IPS-20b (cell line): ENCODE data around the gene LRP1-AS.

Experiments
- H3K27ac ChIP-seq: one replicate; pipeline ENCODE4 v1.5.1; 2013; ENCODE audit warnings: low read length
- H3K27me3 ChIP-seq: 2 replicates; pipeline ENCODE4 v1.6.1; 2013; ENCODE audit warnings: mild to moderate bottlenecking, low read length, inconsistent platforms; ENCODE audit not compliant: insufficient read depth
- H3K36me3 ChIP-seq: 2 replicates; pipeline ENCODE4 v1.6.1; 2013; ENCODE audit warnings: low read depth, mild to moderate bottlenecking, inconsistent platforms, low read length, moderate library complexity; ENCODE audit not compliant: insufficient read depth
- H3K4me1 ChIP-seq: 2 replicates; pipeline ENCODE4 v1.6.1; 2013; ENCODE audit warnings: mild to moderate bottlenecking, control low read depth, inconsistent platforms, low read length, moderate library complexity; ENCODE audit not compliant: insufficient read depth
- H3K4me3 ChIP-seq: 2 replicates; pipeline ENCODE4 v1.5.1; 2013; ENCODE audit warnings: mild to moderate bottlenecking, low read length, inconsistent platforms
- H3K9ac ChIP-seq: 2 replicates; pipeline ENCODE4 v1.6.1; 2013; ENCODE audit warnings: low read depth, mild to moderate bottlenecking, inconsistent platforms, low read length, moderate library complexity
- H3K9me3 ChIP-seq: 2 replicates; pipeline ENCODE4 v1.6.1; 2013; ENCODE audit warnings: mild to moderate bottlenecking, low read depth, low read length, inconsistent platforms; ENCODE audit not compliant: insufficient read depth

Gene LRP1-AS

DNA sequence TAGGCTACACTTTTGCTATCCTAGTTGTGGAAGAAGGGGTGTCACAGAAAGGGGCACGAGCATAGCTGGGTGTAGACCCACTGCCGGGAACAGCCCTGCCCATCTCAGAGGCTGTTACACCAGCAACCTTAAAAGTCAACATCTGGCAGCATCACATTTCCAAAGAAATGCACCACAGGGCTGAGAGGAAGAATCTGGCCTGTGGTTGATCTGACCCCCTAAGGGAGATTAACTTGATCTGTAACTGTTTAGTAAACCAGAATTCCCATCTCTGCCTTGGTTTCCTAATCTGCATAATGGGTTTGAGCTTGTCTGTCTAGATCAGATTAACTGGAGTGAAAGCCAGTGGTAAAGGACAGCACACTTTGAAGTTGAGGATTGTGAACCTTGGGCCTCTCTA is 1.3 kb downstream of the LRP1-AS start:
- H3K36me3 ChIP-seq = peaks cover 97% of the 10 kb centered on the region

GRCh38 chr12:57145460-57146059 is 1.9 kb downstream of the LRP1-AS start:
- no peaks in the 10 kb centered on the region for H3K9me3 ChIP-seq
- no peak overlapping the region for H3K27ac ChIP-seq
- H3K4me3 ChIP-seq = no peak overlapping the region
- no peaks in the 10 kb centered on the region for H3K27me3 ChIP-seq
- H3K36me3 ChIP-seq = peaks cover 97% of the 10 kb centered on the region
- H3K9ac ChIP-seq = no peak overlapping the region
- peaks cover 3% of the 10 kb centered on the region; the same call in 1 of the 2 replicates for H3K4me1 ChIP-seq

More for the DNA sequence above, 1.3 kb downstream of the LRP1-AS start:
- Histone ChIP-seq H3K27ac (no peak overlapping the region), H3K9ac (no peak overlapping the region), H3K4me3 (no peak overlapping the region), H3K9me3 (no peaks in the 10 kb centered on the region), H3K27me3 (no peaks in the 10 kb centered on the region), H3K4me1 (peaks cover 3% of the 10 kb centered on the region; the same call in 1 of the 2 replicates)

DNA sequence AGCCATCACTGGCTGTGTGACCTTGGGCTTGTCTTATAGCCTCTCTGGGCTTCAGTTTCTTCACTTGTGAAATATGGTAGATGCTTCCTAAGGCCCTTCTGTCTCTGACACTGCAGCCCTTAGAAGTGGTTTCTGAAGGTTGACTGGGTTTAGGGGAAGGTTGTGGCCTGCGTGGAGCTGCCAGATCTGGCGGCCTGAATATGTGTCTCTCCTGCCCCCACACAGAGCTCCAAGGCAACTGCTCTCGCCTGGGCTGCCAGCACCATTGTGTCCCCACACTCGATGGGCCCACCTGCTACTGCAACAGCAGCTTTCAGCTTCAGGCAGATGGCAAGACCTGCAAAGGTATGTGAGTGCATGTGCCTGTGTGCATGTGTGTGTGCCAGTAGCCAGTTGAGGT is 4.0 kb downstream of the LRP1-AS start:
- Histone ChIP-seq H3K27ac (no peak overlapping the region), H3K36me3 (peaks cover 100% of the 10 kb centered on the region), H3K4me3 (no peak overlapping the region), H3K4me1 (peaks cover 3% of the 10 kb centered on the region; the same call in 1 of the 2 replicates), H3K9ac (no peak overlapping the region), H3K9me3 (no peaks in the 10 kb centered on the region), H3K27me3 (no peaks in the 10 kb centered on the region)

DNA sequence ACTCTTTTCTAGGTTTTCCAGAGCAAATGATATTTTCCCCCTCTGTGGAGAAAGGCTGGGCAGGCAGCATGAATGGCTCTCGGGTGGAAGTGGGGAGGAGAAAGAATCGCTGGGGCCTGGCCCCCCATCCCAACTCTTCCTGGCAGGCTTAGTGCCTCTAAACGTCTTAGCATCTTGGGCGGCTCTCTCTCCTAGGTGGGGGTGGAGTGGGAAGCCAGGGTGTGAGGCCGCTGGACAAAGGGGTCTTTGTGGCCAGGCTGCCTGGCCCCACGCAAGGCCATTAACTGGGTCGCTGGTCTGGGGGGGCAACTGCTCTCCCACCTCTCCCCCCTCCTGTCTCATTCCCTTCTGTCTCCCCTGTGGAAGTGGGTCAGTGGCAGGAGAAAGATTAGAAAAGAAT is 4.7 kb downstream of the LRP1-AS start:
- Histone ChIP-seq H3K9me3 (no peaks in the 10 kb centered on the region), H3K9ac (no peak overlapping the region), H3K27me3 (no peaks in the 10 kb centered on the region), H3K4me3 (no peak overlapping the region), H3K4me1 (peaks cover 3% of the 10 kb centered on the region; the same call in 1 of the 2 replicates), H3K27ac (no peak overlapping the region), H3K36me3 (peaks cover 100% of the 10 kb centered on the region)

DNA sequence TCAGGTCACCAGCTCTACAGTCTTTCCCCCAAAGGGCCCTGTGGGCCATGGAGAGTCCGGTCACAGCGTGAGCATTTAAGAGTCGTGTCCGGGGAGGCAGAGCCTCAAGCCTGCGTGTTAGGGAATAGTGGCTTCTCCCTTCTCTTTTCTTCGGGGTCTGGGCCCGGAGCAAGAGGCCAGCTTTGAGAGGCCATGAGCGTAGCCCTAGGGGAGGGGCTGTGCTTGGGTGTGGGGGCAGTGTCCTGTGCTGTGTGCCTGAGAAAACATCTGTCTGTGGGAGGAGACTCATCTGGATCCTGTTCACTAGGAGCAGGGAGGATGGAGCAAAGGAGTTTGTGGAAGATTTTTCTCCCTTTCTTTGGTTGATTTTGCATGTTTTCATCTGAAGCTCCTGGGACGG is 5.3 kb downstream of the LRP1-AS start:
- Histone ChIP-seq H3K27ac (no peak overlapping the region), H3K9me3 (no peaks in the 10 kb centered on the region), H3K4me1 (no peaks in the 10 kb centered on the region), H3K9ac (no peak overlapping the region), H3K27me3 (no peaks in the 10 kb centered on the region), H3K36me3 (peaks cover 94% of the 10 kb centered on the region), H3K4me3 (no peak overlapping the region)

GRCh38 chr12:57141249-57141648 is 6.2 kb downstream of the LRP1-AS start:
- Histone ChIP-seq H3K4me3 (no peak overlapping the region), H3K27me3 (no peaks in the 10 kb centered on the region), H3K4me1 (peaks cover 5% of the 10 kb centered on the region; the same call in 1 of the 2 replicates), H3K27ac (no peak overlapping the region), H3K9me3 (no peaks in the 10 kb centered on the region), H3K36me3 (peaks cover 85% of the 10 kb centered on the region), H3K9ac (no peak overlapping the region)

GRCh38 chr12:57139796-57140649 is 7.4 kb downstream of the LRP1-AS start:
- Histone ChIP-seq H3K27ac (no peak overlapping the region), H3K9ac (no peak overlapping the region), H3K36me3 (peaks cover 73% of the 10 kb centered on the region), H3K27me3 (no peaks in the 10 kb centered on the region), H3K4me3 (no peak overlapping the region), H3K4me1 (peaks cover 14% of the 10 kb centered on the region), H3K9me3 (no peaks in the 10 kb centered on the region)

GRCh38 chr12:57138526-57139272 is 8.7 kb downstream of the LRP1-AS start:
- Histone ChIP-seq H3K9me3 (no peaks in the 10 kb centered on the region), H3K9ac (no peak overlapping the region), H3K4me1 (peaks cover 23% of the 10 kb centered on the region), H3K27ac (no peak overlapping the region), H3K27me3 (no peaks in the 10 kb centered on the region), H3K36me3 (peaks cover 59% of the 10 kb centered on the region), H3K4me3 (no peak overlapping the region)

DNA sequence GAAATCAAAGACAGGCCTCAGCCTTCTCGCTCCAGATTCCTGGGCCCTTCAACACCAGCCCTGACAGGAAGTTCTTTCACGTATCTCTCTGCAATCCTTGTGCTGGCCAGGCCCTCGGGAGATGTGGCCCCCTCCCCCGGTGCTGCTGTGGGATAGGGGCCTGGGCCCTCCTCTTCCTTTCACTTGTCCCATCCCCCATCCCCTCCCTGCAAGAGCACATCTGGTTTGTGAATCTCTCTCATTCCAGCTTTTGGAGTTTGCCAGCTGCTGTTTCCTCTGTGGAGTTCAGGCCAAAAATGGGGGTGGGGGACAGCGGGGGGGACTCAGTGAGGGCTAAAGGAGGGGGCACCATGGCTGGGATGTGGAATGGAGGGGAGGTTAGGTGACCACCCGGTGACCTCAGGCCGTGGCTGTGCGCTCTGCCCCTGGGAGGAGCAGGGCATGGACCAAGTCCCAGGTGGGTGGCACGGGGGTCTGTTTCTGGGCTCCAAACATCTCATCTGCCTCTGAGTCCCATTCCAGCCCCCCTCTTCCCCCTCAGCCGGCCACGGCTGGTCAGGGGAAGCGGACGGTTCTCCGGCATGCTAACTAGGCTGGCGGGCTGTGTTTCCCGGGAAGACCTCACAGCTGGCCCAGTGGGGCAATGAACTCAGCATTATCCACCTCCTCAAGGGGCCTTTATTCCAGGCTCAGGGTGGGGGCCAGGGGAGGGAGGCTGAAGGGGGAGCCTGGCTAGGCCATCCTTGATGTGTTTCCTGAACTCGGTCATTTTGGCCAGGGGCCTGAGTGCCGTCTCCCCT is 11.7 kb downstream of the LRP1-AS start:
- peak overlapping the region; percentile 79 for H3K27ac ChIP-seq
- peaks cover 51% of the 10 kb centered on the region for H3K4me1 ChIP-seq
- peak overlapping the region; percentile 57; the same call in 1 of the 2 replicates for H3K4me3 ChIP-seq
- no peaks in the 10 kb centered on the region for H3K27me3 ChIP-seq
- H3K9me3 ChIP-seq = no peaks in the 10 kb centered on the region
- H3K36me3 ChIP-seq = peaks cover 35% of the 10 kb centered on the region
- H3K9ac ChIP-seq = peak overlapping the region; percentile 78; the same call in 1 of the 2 replicates

DNA sequence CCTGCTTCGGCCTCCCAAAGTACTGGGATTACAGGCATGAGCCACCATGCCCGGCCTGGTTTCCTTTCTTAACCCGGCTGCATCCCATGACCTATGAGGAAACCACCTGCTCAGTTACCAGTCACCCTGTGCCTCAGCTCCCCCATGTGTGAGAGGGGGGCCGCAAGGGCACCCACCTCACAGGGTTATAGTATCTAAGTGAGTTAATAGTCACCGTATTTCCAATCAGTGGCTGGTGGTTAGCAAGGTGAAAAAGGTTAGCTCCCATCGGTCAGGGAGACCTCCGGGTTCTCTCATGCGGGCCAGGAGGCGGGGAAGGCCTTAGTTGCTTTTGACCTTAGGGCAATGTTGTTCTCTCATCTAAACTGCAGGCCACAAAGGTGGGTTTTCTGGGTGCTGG is 12.5 kb downstream of the LRP1-AS start:
- H3K36me3 ChIP-seq = peaks cover 27% of the 10 kb centered on the region
- peak overlapping the region; percentile 78; the same call in 1 of the 2 replicates for H3K9ac ChIP-seq
- no peaks in the 10 kb centered on the region for H3K27me3 ChIP-seq
- no peaks in the 10 kb centered on the region for H3K9me3 ChIP-seq
- H3K27ac ChIP-seq = peak overlapping the region; percentile 79
- H3K4me1 ChIP-seq = peaks cover 58% of the 10 kb centered on the region
- peak overlapping the region; percentile 57; the same call in 1 of the 2 replicates for H3K4me3 ChIP-seq

GRCh38 chr12:57133916-57134315 is 13.5 kb downstream of the LRP1-AS start:
- no peak overlapping the region for H3K9ac ChIP-seq
- peaks cover 17% of the 10 kb centered on the region for H3K36me3 ChIP-seq
- no peak overlapping the region for H3K4me3 ChIP-seq
- no peaks in the 10 kb centered on the region for H3K9me3 ChIP-seq
- H3K4me1 ChIP-seq = peaks cover 63% of the 10 kb centered on the region
- H3K27me3 ChIP-seq = no peaks in the 10 kb centered on the region
- H3K27ac ChIP-seq = no peak overlapping the region
